GM18508 (cell line): ENCODE results near the gene VAPB.

Experiments used
- ATAC-seq: cut with Tn5 transposase; IDR thresholded peaks from one replicate; pipeline ENCODE4 v1.9.1; 2021; ENCODE audit warnings: moderate number of reproducible peaks; ENCODE audit not compliant: insufficient read depth, unreplicated experiment

VAPB gene

GRCh38 chr20:58497724-58498469 is 108.9 kb downstream of the VAPB start:
- ATAC-seq = no peak

- ATAC-seq = no peak
These were observed 109.5 kb downstream of the VAPB start for GRCh38 chr20:58498470-58499068.

GRCh38 chr20:58500256-58500655 is 111.2 kb downstream of the VAPB start:
- ATAC-seq = no peak
